NB4 (cell line): ENCODE data around the gene FAM131A.

Experiments used
- DNase-seq: peaks from one replicate; pipeline ENCODE4 v3.0.0; 2010; ENCODE audit warnings: low read depth
- H3K4me3 ChIP-seq: one replicate; pipeline ENCODE4 v1.5.1; 2011; ENCODE audit warnings: mild to moderate bottlenecking, low read depth, low read length, moderate library complexity
- CTCF ChIP-seq: IDR thresholded peaks from one replicate; pipeline ENCODE4 v1.5.1; 2012; ENCODE audit warnings: low read depth, low read length
- MYC ChIP-seq: IDR thresholded peaks from 2 replicates; pipeline ENCODE4 v1.6.1; 2011; ENCODE audit warnings: low read depth, low read length
- POLR2A ChIP-seq: IDR thresholded peaks from 2 replicates; pipeline ENCODE4 v1.6.1; 2011; ENCODE audit warnings: mild to moderate bottlenecking; ENCODE audit not compliant: insufficient read length; ENCODE audit errors: extremely low read depth
- TF ChIP-seq, protein P1 (sequence below): IDR thresholded peaks from 2 replicates; pipeline ENCODE4 v1.6.1; 2011; ENCODE audit warnings: low read depth, low read length

Gene FAM131A

DNA sequence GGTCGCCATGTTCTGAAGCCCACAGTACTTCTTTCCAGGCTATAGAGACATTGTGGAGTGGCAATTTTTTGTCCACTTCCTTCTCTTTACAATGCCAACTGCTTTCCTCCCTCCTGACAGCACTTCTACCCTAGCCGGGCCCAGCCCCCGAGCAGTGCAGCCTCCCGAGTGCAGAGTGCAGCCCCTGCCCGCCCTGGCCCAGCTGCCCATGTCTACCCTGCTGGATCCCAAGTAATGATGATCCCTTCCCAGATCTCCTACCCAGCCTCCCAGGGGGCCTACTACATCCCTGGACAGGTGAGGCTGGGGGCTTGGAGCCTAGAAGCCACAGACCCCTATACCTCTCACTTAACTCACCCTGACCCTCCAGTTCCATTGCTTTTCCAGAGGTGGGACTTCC lies 20.2 kb upstream of the FAM131A start:
- TF ChIP-seq, protein P1, sequence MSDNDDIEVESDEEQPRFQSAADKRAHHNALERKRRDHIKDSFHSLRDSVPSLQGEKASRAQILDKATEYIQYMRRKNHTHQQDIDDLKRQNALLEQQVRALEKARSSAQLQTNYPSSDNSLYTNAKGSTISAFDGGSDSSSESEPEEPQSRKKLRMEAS, result no peak
- TF ChIP-seq POLR2A (no peak), MYC (no peak), CTCF (no peak)
- peak overlapping the region; percentile 98 for H3K4me3 ChIP-seq

DNA sequence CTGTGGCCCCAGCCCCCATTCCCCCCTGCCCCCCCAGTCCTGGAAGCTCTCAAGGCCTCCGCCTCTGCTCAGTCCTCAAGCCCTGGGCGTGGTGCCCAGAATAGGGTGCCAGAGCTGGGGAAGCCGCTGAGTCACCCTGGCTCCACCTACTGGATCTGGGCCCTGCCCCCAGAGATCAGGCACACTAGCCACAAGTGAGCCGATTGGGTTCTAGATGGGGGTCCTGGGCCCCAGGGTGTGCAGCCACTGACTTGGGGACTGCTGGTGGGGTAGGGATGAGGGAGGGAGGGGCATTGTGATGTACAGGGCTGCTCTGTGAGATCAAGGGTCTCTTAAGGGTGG lies 17.3 kb upstream of the FAM131A start:
- H3K4me3 ChIP-seq, result no peak overlapping the region
- DNase-seq, result peak; percentile 44

More for the DNA sequence above, 20.2 kb upstream of the FAM131A start:
- DNase-seq, result no peak

DNA sequence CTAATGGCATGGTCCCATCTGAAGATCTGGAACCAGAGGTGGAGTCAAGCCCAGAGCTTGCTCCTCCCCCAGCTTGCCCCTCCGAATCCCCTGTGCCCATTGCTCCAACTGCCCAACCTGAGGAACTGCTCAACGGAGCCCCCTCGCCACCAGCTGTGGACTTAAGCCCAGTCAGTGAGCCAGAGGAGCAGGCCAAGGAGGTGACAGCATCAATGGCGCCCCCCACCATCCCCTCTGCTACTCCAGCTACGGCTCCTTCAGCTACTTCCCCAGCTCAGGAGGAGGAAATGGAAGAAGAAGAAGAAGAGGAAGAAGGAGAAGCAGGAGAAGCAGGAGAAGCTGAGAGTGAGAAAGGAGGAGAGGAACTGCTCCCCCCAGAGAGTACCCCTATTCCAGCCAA lies 15.7 kb upstream of the FAM131A start:
- TF ChIP-seq POLR2A (no peak), MYC (no peak)
- no peak overlapping the region for H3K4me3 ChIP-seq
- DNase-seq, result no peak

More for the DNA sequence above, 17.3 kb upstream of the FAM131A start:
- TF ChIP-seq POLR2A (no peak), CTCF (no peak), MYC (no peak)
- TF ChIP-seq, protein P1, result no peak

- no peak for TF ChIP-seq POLR2A
- no peak for TF ChIP-seq MYC
- TF ChIP-seq, protein P1, result no peak
- no peak for TF ChIP-seq CTCF
- no peak for DNase-seq
- no peak overlapping the region for H3K4me3 ChIP-seq
Observed at GRCh38 chr3:184322731-184323487, 14.5 kb upstream of the FAM131A start.

DNA sequence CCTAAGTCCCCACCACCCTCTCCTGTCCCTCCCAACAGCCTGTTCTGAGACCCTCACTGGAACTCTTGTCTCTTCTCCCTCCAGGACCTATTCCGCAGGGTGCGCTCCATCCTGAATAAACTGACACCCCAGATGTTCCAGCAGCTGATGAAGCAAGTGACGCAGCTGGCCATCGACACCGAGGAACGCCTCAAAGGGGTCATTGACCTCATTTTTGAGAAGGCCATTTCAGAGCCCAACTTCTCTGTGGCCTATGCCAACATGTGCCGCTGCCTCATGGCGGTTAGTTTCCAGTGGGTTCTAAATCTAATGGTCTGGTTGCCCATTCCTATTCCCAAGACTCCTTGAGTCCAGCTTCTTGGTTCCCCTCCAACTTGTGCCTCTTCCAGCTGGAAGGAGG lies 13.7 kb upstream of the FAM131A start:
- no peak for DNase-seq
- TF ChIP-seq CTCF (no peak), MYC (no peak), POLR2A (no peak)
- TF ChIP-seq, protein P1, result no peak
- H3K4me3 ChIP-seq, result no peak overlapping the region

- H3K4me3 ChIP-seq, result no peak overlapping the region
- TF ChIP-seq POLR2A, result no peak
- TF ChIP-seq, protein P1, result no peak
- no peak for DNase-seq
Observed at GRCh38 chr3:184325269-184325668, 12.1 kb upstream of the FAM131A start.
